ENCODE data around the gene ADAM8.
A peak's percentile ranks its signal among the peaks of the same experiment; 100 is the strongest.

ADAM8 gene

GRCh38 chr10:133281084-133281483 is 4.4 kb upstream of the ADAM8 start:
- no peak for DNase-seq

DNA sequence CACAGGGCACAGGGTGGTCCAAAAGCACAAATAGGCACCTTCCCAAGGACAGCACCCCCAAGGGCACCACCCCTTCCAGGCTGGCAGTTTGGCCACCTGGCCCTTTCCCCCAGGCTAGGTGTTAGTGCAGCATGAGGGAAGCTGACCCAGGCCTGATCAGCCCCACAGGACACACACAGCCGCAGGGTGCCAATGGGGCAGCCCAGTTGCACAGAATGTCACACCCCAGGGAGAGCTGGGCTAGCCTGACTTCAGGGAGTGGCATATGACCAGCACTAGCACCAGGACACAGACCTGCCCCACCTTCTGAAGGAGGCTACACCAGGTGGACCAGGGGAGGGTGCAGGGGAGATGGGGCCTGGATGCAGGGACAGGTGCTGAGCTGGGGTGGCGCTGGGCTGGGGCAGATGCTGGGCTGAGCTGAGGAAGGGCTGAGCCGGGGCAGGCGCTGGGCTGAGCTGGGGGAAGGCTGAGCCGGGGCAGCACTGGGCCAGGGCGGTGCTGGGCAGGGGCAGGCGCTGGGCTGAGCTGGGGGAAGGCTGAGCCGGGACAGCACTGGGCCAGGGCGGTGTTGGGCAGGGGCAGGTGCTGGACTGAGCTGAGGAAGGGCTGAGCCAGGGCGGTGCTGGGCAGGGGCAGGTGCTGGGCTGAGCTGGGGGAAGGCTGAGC is 3.9 kb upstream of the ADAM8 start:
- no peak for DNase-seq

GRCh38 chr10:133279326-133280226 is 2.9 kb upstream of the ADAM8 start:
- DNase-seq, result peak; percentile 79

DNA sequence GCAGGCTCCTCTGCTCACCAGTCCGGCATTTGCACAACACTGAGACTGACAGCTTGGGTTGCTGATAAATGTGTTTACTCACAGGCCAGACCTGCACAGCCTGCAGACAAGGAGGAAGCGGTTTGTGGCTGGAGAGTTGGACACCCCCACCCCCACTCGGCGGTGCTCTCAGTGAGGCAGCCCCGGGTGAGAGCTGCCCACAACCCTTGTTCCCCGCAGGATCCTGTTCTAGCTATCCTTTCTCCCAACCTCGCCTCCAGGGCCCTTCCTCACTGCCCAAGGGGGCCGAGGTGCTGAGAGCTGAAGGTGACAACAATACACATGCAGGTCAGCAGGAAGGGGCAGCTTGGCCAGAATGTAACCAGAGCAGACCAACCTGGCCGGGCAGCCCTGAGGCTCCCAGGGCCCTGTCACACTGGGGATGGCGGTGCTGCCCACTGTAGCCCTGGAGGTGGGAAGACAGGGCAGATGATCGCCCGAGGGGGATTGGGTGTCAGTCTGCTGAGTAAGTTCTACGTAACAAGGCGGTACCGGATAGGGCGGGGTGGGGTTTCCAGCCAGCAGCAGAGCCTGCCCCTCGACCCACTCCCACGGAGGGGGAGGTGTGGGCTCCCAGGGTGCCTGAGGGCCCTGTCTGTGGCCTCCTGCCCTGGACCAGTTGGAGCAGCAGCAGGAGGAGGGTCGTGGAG is 2.1 kb upstream of the ADAM8 start:
- DNase-seq, result peak; percentile 97

GRCh38 chr10:133277993-133278576 is 1.4 kb upstream of the ADAM8 start:
- peak; percentile 51 for DNase-seq

DNA sequence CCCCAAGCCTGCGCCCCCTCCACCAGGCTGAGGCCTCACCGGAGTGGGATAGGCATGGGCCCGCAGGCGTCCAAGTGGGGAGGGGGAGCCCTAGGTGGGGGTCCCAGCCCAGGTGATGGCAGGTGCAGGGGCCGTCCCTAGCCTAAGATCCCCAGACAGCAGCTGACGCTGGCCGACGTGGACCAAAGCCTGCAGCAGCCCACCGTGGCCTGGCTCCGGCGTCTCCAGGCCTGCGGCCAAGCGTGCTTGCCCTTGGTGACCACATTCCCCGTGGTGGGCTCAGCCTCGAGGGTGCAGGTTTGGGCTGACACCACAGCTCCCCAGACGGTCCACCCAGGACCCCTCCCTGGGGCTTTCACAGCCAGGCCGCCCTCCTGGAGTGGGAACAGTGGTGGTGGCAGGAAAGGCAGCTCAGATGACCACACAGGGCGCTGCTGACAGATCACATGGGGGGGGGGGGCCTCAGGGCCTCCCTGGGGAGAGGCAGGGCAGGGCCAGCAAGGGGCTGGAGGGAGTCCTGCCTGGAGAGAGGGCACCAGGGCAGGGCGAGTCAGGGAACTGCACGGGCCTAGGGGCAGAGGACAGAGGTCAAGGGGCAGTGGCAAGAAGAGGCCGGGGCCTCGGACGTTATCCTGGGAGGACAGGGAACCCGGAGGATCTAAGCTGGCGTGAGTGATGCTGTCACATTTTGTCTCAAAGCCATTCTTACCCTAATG is 767 bp upstream of the ADAM8 start:
- DNase-seq, result peak; percentile 17

GRCh38 chr10:133276100-133276434 is 601 bp downstream of the ADAM8 start:
- peak; percentile 14 for DNase-seq

- DNase-seq, result peak; percentile 75
Measured at GRCh38 chr10:133275684-133276092, 980 bp downstream of the ADAM8 start.

- peak; percentile 88 for DNase-seq
Measured at GRCh38 chr10:133274751-133275683, 1.7 kb downstream of the ADAM8 start.

GRCh38 chr10:133273534-133274143 is 3.0 kb downstream of the ADAM8 start:
- DNase-seq, result no peak

GRCh38 chr10:133272964-133273420 is 3.7 kb downstream of the ADAM8 start:
- no peak for DNase-seq

DNA sequence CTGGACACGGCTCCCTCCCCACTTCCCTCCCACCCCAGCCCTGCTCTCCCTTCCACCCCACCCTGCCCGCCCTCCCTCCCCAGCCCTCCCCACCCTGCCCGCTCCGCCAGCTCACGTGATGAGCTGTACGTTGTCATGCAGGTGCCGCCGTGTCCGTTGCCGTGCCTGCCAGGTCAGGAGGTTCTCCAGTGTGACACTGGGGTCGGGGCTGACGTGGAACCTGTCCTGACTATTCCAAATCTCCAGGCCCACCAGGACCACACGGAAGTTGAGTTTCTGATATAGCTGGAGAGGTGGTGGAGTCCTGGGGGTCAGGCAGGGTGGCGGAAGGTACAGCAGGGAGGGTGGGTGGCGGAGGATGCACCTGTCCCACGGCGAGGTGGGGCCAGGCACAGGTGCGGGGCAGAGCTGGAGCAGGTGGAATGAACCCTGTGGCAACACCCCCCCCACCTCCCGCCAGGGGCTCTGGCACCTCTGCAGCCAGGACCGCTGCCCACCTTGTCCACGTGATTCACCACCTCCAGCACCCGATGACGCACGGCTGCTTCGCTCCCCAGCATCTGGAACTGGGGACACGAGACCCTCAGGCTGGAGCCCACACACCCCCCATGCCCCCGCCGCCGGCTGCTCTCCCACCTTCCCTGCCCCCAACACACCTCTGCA is 4.2 kb downstream of the ADAM8 start:
- no peak for DNase-seq

- DNase-seq, result no peak
Measured at GRCh38 chr10:133271521-133272300, 5.0 kb downstream of the ADAM8 start.

GRCh38 chr10:133270773-133271297 is 5.8 kb downstream of the ADAM8 start:
- no peak for DNase-seq

DNA sequence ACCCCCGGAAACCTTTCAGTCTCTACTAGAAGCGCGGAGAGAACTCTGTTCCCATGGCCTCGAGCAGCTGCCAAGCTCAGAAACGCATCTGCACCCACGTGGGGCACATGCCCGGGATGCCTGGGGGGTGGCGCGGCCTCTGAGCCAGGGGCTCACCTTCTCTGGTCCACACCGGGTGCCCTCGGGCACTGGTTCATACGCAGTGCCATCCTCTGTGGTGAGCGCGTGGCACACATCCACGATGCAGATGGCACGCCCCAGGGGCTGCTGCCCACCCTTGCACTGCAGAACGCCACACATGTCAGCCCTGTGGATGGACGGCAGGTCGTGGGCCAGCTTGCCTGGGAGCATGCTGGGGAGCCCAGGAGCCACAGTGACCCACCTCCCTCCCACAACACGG is 6.5 kb downstream of the ADAM8 start:
- DNase-seq, result no peak

DNA sequence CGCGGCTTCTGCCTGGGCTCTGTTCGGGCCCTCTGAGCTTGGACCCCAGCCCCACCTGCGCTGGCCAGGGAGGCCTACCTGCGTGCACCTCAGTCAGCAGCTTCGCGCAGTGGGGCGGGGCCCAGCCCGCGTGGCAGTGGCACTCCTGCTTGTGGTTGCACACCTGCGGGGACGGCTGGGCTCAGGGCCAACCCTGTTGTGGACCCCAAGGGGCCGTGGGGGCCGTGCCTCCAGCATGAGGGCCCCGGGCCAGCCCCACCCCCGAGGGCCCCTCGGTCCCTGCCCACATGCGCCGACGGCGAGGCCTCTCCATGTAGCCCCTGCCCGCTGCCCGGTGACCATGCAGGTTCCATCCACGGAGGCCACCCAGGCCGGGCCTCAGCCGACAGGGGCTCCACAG is 7.3 kb downstream of the ADAM8 start:
- no peak for DNase-seq

DNA sequence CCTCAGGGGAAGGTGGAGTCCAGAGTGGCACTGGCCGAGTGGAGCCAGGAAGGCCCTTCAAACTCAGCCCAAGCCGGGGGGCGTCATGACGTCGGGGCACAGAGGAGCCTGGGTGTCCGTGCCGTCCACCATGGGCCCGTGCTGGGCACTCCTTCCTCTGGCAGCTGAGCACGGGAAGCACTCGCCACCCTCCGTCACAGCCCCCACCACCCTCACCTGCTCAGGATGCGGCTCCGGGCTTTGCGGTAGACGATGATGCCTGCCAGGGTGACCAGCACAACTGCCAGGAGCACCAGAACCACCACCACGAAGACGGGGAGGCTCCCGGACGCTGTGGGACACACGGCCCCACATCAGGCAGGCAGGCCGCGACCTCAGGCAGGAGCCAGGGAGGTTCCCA is 8.1 kb downstream of the ADAM8 start:
- DNase-seq, result no peak

DNA sequence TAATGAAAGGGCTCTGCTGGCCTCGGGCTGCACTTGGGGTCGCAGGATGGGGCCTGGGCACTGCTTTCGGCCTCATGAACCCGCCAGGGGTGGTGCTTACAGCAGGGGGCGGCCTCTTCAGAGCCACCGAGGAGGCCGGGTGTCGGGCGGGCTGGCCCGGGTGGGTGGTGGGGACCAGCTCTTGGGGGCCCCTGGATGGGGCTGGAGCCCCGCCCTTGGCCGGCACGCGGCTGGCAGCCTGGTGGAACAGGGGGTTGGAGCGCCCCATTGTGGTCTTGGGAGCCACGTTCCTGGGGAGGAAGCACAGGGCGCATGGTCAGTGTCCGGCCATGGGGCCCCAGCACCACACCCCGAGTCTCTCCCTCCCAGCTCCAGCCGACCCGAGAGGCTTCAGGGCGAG is 8.8 kb downstream of the ADAM8 start:
- DNase-seq, result no peak

GRCh38 chr10:133267293-133267692 is 9.4 kb downstream of the ADAM8 start:
- no peak for DNase-seq

All from hematopoietic multipotent progenitor cell treated with erythropoietin and hydrocortisone succinate and interleukin-3 and kit ligand, for 4 days (in vitro differentiated cells).